ENCODE measurements around the gene CRTC1.
"Not testable (repeated sequence)": the region's sequence is repeated elsewhere in the genome, so short reads cannot be mapped to it uniquely, and the experiment has no call there.

Gene CRTC1

GRCh38 chr19:18669883-18670282 is 13.6 kb upstream of the CRTC1 start:
- DNase-seq: no peak

GRCh38 chr19:18670312-18670711 is 13.2 kb upstream of the CRTC1 start:
- no peak for DNase-seq

- DNase-seq: no peak
These were observed 12.0 kb upstream of the CRTC1 start for GRCh38 chr19:18671303-18672043.

- no peak for DNase-seq
These were observed 11.4 kb upstream of the CRTC1 start for GRCh38 chr19:18672044-18672451.

- DNase-seq: no peak
These were observed 10.7 kb upstream of the CRTC1 start for GRCh38 chr19:18672606-18673337.

- no peak for DNase-seq
These were observed 8.9 kb upstream of the CRTC1 start for GRCh38 chr19:18674616-18675015.

GRCh38 chr19:18675779-18676178 is 7.7 kb upstream of the CRTC1 start:
- peak; percentile 36 for DNase-seq

GRCh38 chr19:18676692-18677091 is 6.8 kb upstream of the CRTC1 start:
- DNase-seq: no peak

GRCh38 chr19:18677156-18677555 is 6.3 kb upstream of the CRTC1 start:
- DNase-seq: no peak

- not testable (repeated sequence) for DNase-seq
These were observed 3.3 kb upstream of the CRTC1 start for GRCh38 chr19:18680148-18680547.

- no peak for DNase-seq
These were observed 722 bp upstream of the CRTC1 start for GRCh38 chr19:18682807-18683108.

- DNase-seq: no peak
These were observed 620 bp downstream of the CRTC1 start for GRCh38 chr19:18683958-18684641.

- DNase-seq: no peak
These were observed 1.1 kb downstream of the CRTC1 start for GRCh38 chr19:18684642-18684993.

- no peak for DNase-seq
These were observed 2.2 kb downstream of the CRTC1 start for GRCh38 chr19:18685597-18686190.

- DNase-seq: no peak
These were observed 4.4 kb downstream of the CRTC1 start for GRCh38 chr19:18687740-18688465.

- no peak for DNase-seq
These were observed 12.5 kb downstream of the CRTC1 start for GRCh38 chr19:18696023-18696422.

GRCh38 chr19:18697680-18698079 is 14.2 kb downstream of the CRTC1 start:
- no peak for DNase-seq

GRCh38 chr19:18698321-18699167 is 15.1 kb downstream of the CRTC1 start:
- no peak for DNase-seq

- no peak for DNase-seq
These were observed 16.0 kb downstream of the CRTC1 start for GRCh38 chr19:18699403-18700054.

GRCh38 chr19:18700501-18701249 is 17.2 kb downstream of the CRTC1 start:
- DNase-seq: peak; percentile 76

- DNase-seq: no peak
These were observed 17.7 kb downstream of the CRTC1 start for GRCh38 chr19:18701250-18701608.

Data from activated CD4-positive, alpha-beta T cell treated with anti-CD3 and anti-CD28 coated beads for 48 hours (primary cell).